HEK293T (cell line): Measurements from ENCODE around the gene TMEM248.
"Not testable (repeated sequence)": the region's sequence is repeated elsewhere in the genome, so short reads cannot be mapped to it uniquely, and the experiment has no call there.

Source experiments
- CTCF ChIA-PET: fragments of 350-600 bp; formaldehyde crosslinking; extraction: SDS; loops from one replicate; lab custom pipeline; 2021; ENCODE audit warnings: antibody characterized with exemption, inconsistent platforms; lab: Yijun Ruan, JAX
- POLR2A ChIA-PET: fragments of 350-600 bp; formaldehyde crosslinking; extraction: SDS; loops from one replicate; lab custom pipeline; 2020; ENCODE audit warnings: antibody characterized with exemption, inconsistent platforms; lab: Yijun Ruan, JAX
- DNase-seq: peaks from one replicate; pipeline ENCODE4 v3.0.0; 2012; ENCODE audit warnings: mixed read lengths; ENCODE audit errors: extremely low spot score
- ARNT ChIP-seq: fragments of 450-650 bp; IDR thresholded peaks from 2 replicates; pipeline ENCODE4 v1.6.1; 2017; ENCODE audit warnings: mild to moderate bottlenecking
- BHLHE40 ChIP-seq: fragments of 450-650 bp; IDR thresholded peaks from 2 replicates; pipeline ENCODE4 v1.6.1; 2016; ENCODE audit warnings: mild to moderate bottlenecking, moderate library complexity, borderline replicate concordance
- CTBP1 ChIP-seq: fragments of 450-650 bp; IDR thresholded peaks from 2 replicates; pipeline ENCODE4 v1.6.1; 2016; ENCODE audit warnings: borderline replicate concordance
- ELF4 ChIP-seq: fragments of 450-650 bp; IDR thresholded peaks from 2 replicates; pipeline ENCODE4 v1.6.1; 2017; ENCODE audit warnings: antibody characterized with exemption
- FOXA1 ChIP-seq: fragments of 450-650 bp; IDR thresholded peaks from 2 replicates; pipeline ENCODE4 v1.6.1; 2016; ENCODE audit warnings: mild to moderate bottlenecking
- FOXK2 ChIP-seq: fragments of 450-650 bp; IDR thresholded peaks from 2 replicates; pipeline ENCODE4 v1.6.1; 2016; ENCODE audit warnings: mild to moderate bottlenecking
- FOXM1 ChIP-seq: fragments of 450-650 bp; IDR thresholded peaks from 2 replicates; pipeline ENCODE4 v1.6.1; 2017; ENCODE audit warnings: mild to moderate bottlenecking, borderline replicate concordance
- HDGF ChIP-seq: fragments of 450-650 bp; IDR thresholded peaks from 2 replicates; pipeline ENCODE4 v1.6.1; 2017; ENCODE audit warnings: antibody characterized with exemption, borderline replicate concordance
- L3MBTL2 ChIP-seq: fragments of 450-650 bp; conservative IDR thresholded peaks from 2 replicates; pipeline ENCODE4 v1.6.1; 2016; ENCODE audit warnings: mild to moderate bottlenecking
- LEF1 ChIP-seq: fragments of 450-650 bp; IDR thresholded peaks from 2 replicates; pipeline ENCODE4 v1.6.1; 2017; ENCODE audit warnings: mild to moderate bottlenecking, borderline replicate concordance
- NFRKB ChIP-seq: fragments of 450-650 bp; IDR thresholded peaks from 2 replicates; pipeline ENCODE4 v1.6.1; 2016; ENCODE audit warnings: mild to moderate bottlenecking, moderate library complexity
- SP1 ChIP-seq: fragments of 450-650 bp; IDR thresholded peaks from 2 replicates; pipeline ENCODE4 v1.6.1; 2017
- SUZ12 ChIP-seq: fragments of 450-650 bp; IDR thresholded peaks from 2 replicates; pipeline ENCODE4 v1.6.1; 2016; ENCODE audit warnings: mild to moderate bottlenecking
- TARDBP ChIP-seq: fragments of 450-650 bp; IDR thresholded peaks from 2 replicates; pipeline ENCODE4 v1.6.1; 2016
- ZNF384 ChIP-seq: fragments of 450-650 bp; IDR thresholded peaks from 2 replicates; pipeline ENCODE4 v1.6.1; 2016
- TF ChIP-seq, protein P1 (sequence below): fragments of 450-650 bp; IDR thresholded peaks from 2 replicates; pipeline ENCODE4 v1.6.1; 2016

Gene TMEM248

DNA sequence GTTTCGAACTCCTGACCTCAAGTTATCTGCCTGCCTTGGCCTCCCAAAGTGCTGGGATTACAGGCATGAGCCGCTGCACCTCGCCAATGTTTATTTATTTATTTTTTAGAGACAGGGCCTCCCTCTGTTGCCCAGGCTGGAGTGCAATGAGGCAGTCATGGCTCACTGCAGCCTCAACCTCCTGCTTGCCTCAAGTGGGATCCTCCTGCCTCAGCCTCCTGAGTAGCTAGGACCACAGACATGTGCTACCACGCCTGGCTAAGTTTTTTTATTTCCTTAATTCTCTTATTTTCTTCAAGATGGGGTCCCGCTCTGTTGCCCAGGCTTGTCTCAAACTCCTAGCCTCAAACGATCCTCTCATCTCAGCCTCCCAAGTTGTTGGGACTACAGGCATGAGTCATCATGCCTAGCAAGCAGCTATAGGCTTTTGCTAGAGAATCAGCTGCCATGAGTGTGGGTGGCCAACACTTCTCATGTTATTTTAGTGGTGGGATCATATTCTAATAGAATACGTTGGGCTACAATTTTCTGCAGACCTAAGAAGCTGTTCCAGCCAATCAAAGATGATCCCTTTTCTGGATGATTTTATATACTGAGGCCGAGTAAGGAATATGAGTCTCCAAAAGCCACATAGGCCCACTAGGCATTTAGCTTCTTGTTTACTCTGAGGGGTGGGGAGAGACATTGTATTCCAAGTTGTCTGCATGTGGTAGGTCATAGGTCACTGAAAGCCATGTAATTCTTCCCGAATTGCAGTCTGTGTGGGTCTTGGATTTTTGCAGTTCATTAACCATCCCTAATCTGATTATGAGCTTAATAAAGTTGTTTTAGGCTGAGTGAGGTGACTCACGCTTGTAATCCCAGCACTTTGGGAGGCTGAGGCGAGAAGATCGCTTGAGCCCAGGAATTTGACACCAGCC is 7.6 kb upstream of the TMEM248 start:
- POLR2A ChIA-PET: no interaction called here
- CTCF ChIA-PET: interaction anchor here (1.4 kb wide), 1 partner anchor 9 kb away, joined by 4 read pairs; no protein-coding TSS in a partner anchor

DNA sequence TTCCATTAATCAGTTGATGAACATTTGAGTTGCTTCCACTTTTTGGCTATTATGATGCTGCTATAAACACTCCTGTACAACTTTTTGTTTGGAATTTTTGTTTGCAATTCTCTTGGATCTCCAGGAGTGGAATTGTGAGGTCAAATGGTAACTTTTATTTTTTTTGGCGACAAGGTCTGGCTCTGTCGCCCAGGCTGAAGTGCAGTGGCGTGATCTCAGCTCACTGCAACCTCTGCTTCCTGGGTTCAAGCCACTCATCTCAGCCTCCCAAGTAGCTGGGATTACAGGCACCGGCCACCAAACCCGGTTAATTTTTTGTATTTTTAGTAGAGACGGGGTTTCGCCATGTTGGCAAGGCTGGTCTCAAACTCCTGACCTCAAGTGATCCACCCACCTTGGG is 3.1 kb upstream of the TMEM248 start:
- POLR2A ChIA-PET, CTCF ChIA-PET, DNase-seq: not testable (repeated sequence)

More for the DNA sequence above, 7.6 kb upstream of the TMEM248 start:
- TF ChIP-seq FOXK2: no peak
- TF ChIP-seq, protein P1, sequence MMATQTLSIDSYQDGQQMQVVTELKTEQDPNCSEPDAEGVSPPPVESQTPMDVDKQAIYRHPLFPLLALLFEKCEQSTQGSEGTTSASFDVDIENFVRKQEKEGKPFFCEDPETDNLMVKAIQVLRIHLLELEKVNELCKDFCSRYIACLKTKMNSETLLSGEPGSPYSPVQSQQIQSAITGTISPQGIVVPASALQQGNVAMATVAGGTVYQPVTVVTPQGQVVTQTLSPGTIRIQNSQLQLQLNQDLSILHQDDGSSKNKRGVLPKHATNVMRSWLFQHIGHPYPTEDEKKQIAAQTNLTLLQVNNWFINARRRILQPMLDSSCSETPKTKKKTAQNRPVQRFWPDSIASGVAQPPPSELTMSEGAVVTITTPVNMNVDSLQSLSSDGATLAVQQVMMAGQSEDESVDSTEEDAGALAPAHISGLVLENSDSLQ: no peak
- no peak for TF ChIP-seq ELF4
- no peak for TF ChIP-seq TARDBP
- TF ChIP-seq L3MBTL2: no peak
- TF ChIP-seq FOXA1: no peak
- no peak for TF ChIP-seq SUZ12
- no peak for TF ChIP-seq NFRKB
- no peak for TF ChIP-seq ARNT
- no peak for TF ChIP-seq CTBP1
- no peak for TF ChIP-seq SP1
- no peak for TF ChIP-seq FOXM1
- no peak for DNase-seq

DNA sequence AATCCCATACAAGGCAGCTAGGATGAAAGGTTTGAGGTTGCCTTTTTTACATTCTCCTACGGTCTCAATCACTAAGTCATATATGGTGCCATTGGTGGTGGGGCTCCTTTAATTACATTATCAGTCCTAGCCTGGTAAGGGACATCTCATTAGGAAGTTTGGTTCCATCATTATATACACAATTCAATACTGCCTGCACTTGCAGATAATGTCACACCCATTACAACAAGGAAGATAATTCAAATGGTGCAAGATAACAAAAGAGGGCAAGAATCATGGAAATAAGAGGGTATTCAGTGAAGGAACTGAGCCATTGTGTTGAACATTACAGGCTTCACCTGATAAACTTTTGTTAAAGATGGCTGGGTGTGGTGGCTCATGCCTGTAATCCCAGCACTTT is 1.7 kb upstream of the TMEM248 start:
- ChIA-PET CTCF (no interaction called here), POLR2A (no interaction called here)

DNA sequence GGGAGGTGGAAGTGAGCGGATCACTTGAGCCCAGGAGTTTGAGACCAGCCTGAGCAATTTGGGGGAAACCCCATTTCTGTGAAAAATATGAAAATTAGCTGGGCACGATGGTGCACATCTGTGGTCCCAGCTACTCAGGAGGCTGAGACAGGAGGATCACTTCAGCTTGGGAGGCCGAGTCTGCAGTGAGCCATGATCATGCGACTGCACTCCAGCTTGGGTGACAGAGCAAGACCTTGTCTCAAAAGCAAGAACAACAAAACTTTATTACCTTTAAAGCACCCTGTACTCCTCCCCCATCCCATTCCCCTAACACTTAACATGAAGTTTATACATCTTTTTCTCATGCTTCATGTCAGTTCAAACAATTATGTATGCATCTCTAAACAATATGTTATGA is 1.3 kb upstream of the TMEM248 start:
- no peak for TF ChIP-seq L3MBTL2
- TF ChIP-seq LEF1: no peak
- TF ChIP-seq CTBP1: no peak
- no peak for TF ChIP-seq ELF4
- TF ChIP-seq FOXK2: no peak
- TF ChIP-seq FOXA1: no peak
- TF ChIP-seq SP1: no peak
- no peak for TF ChIP-seq BHLHE40
- TF ChIP-seq SUZ12: no peak
- no peak for DNase-seq
- ChIA-PET CTCF (no interaction called here), POLR2A (interaction anchor here (2.1 kb wide), 1 partner anchor 15 kb away, joined by 7 read pairs; no protein-coding TSS in a partner anchor)

More for the DNA sequence above, 1.7 kb upstream of the TMEM248 start:
- DNase-seq: no peak
- TF ChIP-seq FOXA1: no peak
- no peak for TF ChIP-seq LEF1
- TF ChIP-seq NFRKB: no peak
- TF ChIP-seq ARNT: no peak
- no peak for TF ChIP-seq CTBP1
- no peak for TF ChIP-seq L3MBTL2
- no peak for TF ChIP-seq SP1
- TF ChIP-seq, protein P1: no peak
- no peak for TF ChIP-seq FOXK2
- TF ChIP-seq HDGF: no peak
- TF ChIP-seq FOXM1: no peak

DNA sequence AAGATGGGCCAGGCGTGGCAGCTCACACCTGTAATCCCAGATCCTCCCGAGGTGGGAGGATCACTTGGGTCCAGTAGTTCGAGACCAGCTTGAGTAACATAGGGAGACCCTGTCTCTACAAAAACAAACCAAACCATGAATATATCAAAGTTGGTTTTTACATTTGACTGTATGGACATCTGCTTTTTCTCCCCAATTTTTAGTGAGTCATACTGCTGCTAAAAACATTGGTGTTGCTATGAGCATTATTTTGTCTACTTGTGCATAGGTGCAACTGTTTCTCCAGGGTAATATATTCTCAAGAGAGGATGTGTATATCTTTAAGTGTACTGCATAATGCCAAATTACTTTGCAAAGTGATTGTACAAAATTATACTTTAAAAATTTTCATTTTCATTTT is 769 bp upstream of the TMEM248 start:
- no peak for TF ChIP-seq ARNT
- TF ChIP-seq FOXK2: no peak
- TF ChIP-seq FOXA1: no peak
- no peak for TF ChIP-seq SUZ12
- no peak for TF ChIP-seq ZNF384
- TF ChIP-seq CTBP1: no peak
- no peak for TF ChIP-seq L3MBTL2
- no peak for TF ChIP-seq BHLHE40
- TF ChIP-seq SP1: no peak
- TF ChIP-seq TARDBP: no peak
- TF ChIP-seq NFRKB: no peak
- TF ChIP-seq ELF4: no peak
- TF ChIP-seq LEF1: no peak
- TF ChIP-seq HDGF: no peak
- TF ChIP-seq, protein P1: no peak
- no peak for TF ChIP-seq FOXM1
- no peak for DNase-seq
- POLR2A ChIA-PET: interaction anchor here (2.1 kb wide), 1 partner anchor 16 kb away, joined by 7 read pairs; no protein-coding TSS in a partner anchor
- CTCF ChIA-PET: no interaction called here

DNA sequence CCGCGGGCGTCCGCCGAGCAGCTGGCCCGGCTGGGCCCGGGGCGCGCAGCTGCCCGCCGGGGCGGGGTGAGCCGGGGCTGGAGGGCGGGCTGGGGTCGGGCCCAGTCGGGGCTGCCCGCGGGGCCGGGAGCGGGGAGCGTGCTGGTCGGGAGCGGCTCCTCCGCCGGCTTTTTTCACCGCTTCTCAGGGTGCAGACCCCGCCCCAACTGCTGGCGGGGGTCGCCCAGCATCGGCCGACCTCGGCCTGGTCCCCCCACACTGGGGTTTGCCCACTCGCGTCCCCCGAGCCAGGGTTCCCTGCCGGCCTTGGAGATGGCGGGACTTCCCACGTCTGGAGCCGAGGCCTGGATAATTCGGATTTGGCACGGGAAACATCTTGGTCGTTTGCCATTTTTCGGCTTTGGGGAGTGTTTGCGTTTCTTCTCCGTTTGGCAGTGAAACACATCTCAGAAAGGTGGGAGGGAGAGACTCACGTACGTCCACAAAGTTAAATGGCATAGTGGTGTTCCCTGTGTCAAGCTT is 432 bp downstream of the TMEM248 start:
- ChIA-PET CTCF (no interaction called here), POLR2A (interaction anchor here (0.6 to 2.1 kb wide), 3 partner anchors 17 to 74 kb away, joined by 3 to 7 read pairs (median 3); partner anchors contain the start of gene SBDS)
- peak; percentile 25 for DNase-seq
- no peak for TF ChIP-seq TARDBP
- no peak for TF ChIP-seq NFRKB
- no peak for TF ChIP-seq FOXA1
- TF ChIP-seq ELF4: no peak
- no peak for TF ChIP-seq SP1
- TF ChIP-seq ZNF384: no peak
- no peak for TF ChIP-seq FOXM1
- no peak for TF ChIP-seq SUZ12
- TF ChIP-seq, protein P1: no peak
- TF ChIP-seq CTBP1: no peak
- TF ChIP-seq BHLHE40: no peak
- TF ChIP-seq HDGF: no peak
- no peak for TF ChIP-seq FOXK2
